Peyer's patch (tissue), 4 donors: ENCODE measurements around the gene CCND2.

Source experiments
- CTCF ChIP-seq, 6 experiments: fragments of 450-650 bp in 4 of 6; fragments of 200-600 bp in 2 of 6; sonication (generic) in 1 of 6; IDR thresholded peaks; one replicate each; pipeline ENCODE4 v1.5.1; 2017 to 2019; ENCODE audit warnings: antibody characterized with exemption in 6 of 6, mild to moderate bottlenecking in 3 of 6, moderate library complexity in 1 of 6
- POLR2A ChIP-seq, 2 donors: fragments of 450-650 bp; IDR thresholded peaks; one replicate each; pipeline ENCODE4 v1.5.1; 2017; ENCODE audit warnings: antibody characterized with exemption in 2 of 2, mild to moderate bottlenecking in 2 of 2, moderate library complexity in 2 of 2

GRCh38 chr12:4307593-4308333 is 34.2 kb downstream of the CCND2 start:
- TF ChIP-seq CTCF (IDR thresholded peaks at IDR 0.05) (peak in 4 of 6 experiments; percentile 55 to 83 (median 78)), POLR2A (IDR thresholded peaks at IDR 0.05) (peak in 1 of 2 donors; percentile 13)
